Measurements from ENCODE around the gene CYTH1.

CYTH1 gene

DNA sequence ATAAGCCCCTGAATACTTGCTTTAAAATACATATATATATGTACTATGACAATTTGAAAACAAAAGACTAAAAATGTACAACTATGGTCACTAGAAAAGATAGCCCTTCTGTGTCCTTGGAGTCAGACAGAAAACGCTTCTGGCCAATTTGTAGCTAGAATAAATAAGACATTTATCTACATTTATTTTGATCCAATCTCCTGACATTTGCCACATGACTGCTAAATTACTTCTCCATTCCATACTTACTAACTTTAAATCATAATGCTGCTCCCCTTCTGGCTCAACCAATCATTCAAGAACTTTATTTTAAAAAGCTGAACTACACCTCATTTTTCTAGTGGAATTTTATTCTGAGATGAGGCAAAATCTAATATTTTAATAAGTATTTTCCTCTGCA lies 65.8 kb downstream of the CYTH1 start:
- no peak for DNase-seq (ENCODE audit: low read depth in 2 of 2)

DNA sequence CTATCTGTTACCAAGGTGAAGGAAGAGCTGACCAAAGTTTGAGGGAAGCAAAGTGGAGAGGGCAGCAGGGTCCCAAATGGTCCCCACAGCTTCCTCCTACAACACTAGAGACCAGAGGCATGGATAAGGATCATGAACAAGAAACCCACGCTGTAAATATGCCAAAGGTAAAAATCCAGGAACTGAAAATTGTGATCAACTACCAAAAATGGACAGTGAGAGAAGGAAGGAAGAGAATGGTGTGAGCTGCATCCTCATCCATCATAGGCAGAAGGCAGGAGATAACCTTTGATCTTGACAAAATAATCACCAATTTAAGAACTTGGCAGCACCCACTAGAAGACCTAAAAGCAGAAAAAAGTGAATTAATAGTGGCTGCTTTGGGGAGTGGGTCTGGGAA lies 66.2 kb downstream of the CYTH1 start:
- DNase-seq (ENCODE audit: low read depth in 2 of 2): no peak

DNA sequence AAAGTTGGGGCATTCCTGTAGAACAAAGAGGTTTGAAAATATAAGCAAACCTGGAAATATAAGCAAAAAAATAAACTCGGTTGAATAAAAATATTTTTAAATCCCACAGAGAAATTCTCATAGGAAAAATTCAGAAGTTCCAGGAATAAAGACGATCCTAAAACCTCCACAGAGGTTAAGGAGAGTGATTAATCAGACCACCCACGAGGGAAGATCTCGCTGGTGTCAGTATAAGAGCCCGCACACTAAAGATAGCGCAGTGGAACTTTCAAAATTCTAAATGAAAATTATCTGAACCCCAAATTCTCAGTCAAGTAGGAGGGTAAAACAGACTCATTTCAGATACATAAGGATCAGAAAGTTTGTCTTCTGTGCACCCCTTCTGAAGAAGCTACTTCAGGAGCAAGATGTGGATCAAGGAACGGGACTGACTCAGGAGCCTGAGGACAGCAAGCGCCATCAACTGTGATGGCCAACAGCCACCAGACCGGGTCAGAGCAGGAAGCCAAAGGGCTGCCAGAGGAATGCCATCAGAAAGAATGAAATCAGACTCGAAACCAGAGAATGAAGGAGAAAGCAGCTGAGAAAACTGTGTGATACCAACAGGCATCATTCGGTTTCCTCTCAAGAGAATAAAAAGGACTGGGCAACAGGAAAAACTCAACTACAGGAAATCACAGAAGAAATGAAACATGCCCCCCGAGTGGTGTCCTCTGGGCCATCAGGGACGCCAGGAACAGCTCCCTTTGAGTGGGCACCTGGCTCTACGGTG lies 66.9 kb downstream of the CYTH1 start:
- DNase-seq (ENCODE audit: low read depth in 2 of 2): no peak

DNA sequence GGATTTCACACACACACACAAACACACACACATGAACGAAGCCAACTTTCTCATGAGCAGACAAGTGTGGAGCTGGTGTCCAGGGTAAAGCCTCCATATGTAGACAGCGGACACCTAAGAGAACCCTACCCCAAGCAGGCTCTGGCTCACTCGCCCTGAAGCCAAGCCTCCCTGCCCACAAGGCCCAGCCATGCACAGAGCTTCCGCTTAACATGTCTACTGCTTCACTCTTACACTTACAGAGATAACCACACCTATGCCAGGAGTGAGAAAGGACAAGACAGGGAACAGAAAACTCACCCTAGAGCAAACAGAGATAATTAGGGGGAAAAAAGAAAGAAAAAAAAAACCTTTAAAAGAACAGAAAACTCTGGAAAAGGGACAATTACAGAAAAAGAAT lies 67.5 kb downstream of the CYTH1 start:
- DNase-seq (ENCODE audit: low read depth in 2 of 2): no peak

DNA sequence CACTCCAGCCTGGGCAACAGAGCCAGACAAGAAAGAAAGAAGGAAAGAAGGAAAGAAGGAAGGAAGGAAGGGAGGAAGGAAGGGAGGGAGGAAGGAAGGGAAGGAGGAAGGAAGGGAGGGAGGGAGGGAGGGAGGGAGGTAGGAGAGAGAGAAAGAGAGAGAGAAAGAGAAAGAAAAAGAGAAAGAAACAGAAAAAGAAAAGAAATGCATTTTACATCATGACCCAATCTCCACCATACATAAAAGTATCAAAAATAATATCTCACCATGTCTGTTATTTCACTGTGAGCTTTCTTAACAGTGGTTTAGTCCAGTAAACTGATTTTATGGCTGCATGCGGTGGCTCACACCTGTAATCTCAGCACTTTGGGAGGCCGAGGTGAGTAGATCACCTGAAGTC lies 70.0 kb downstream of the CYTH1 start:
- DNase-seq (ENCODE audit: low read depth in 2 of 2): no peak

DNA sequence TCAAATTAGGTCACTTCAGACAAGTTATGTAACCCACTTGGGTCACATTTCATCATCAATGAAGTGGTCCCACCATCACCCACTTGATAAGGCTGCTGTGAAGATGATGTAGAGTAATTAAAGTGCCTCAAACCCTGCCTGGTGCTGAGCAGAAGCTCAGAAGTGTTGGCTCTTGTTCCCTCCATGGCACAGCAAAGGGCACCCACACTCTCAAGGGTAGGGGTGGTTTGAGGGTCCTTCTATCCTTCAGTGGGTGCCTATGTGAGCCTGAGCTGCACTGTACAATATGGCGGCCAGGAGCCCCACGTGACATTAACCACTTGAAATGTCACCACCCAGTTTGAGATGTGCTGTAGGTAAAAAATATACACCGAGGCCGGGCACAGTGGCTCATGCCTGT lies 71.5 kb downstream of the CYTH1 start:
- DNase-seq (ENCODE audit: low read depth in 2 of 2): no peak

DNA sequence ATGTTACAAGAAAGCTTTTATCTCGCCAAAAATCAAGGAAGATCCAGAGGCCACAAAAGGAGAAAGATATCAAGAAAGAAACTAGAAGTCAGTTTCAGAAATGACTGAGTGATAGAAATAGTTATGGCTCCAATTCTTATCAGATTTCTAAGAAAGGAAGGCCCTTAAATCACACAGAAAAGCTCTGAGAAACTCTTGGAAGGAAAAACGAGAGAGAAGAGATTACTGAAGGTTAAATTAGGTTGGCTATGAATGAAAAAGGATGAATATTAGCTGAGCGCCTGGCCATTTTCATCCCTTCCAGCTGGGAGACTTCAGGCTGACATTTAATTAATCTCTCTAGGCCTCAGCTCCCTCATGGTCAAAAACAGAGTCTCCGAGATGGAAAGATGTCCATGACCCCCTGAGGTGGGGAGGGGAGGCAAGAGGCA lies 72.3 kb downstream of the CYTH1 start:
- no peak for DNase-seq (ENCODE audit: low read depth in 2 of 2)

DNA sequence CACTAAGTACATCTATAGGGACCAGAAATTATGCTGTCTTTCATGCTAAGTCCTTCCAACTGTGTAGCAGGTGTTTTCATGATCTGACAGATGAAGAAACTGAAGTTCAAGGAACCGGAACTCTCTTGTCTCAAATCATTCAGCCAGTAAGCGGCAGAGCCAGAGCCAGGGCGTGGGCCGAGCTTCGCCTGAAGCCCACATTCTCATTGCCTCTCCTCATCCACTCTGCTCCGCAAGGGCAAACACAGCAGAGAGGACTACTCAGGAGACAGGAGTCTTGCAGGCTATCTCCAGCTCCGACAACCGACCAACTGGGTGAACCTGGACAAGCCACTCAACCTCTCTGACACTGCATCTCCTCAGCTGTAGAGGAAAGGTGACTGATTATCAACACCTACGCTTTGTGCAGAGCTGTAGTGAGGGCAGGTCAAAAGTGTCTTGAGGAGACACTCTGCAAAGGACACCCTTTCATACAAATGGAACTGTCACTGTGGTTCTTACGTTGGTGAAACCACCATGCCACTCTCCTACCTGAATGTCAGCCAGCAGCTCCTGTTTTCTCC lies 72.9 kb downstream of the CYTH1 start:
- no peak for DNase-seq (ENCODE audit: low read depth in 2 of 2)

DNA sequence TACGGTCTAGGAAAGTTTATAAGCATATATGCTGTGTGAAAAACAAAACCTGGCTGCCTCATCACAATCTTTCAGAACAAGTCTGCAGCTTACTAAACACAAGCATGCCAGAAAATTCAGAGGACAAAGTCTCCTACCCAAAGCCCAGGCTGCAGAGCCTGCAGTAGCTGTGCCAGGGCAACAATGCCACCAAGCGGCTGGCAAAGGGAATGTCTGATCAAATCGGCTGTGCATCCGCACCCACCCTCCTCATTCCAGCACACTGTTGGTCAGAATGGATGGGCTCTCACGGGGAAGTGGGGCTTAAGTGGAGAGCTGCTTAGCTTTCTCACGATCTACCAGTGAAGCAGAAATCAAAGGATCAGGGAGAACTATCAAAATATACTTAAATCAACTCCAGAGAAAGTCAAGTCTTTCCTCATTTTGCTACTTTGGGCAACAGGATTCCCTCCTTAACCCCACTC lies 73.5 kb downstream of the CYTH1 start:
- DNase-seq (ENCODE audit: low read depth in 2 of 2): peak; percentile 27 to 41

DNA sequence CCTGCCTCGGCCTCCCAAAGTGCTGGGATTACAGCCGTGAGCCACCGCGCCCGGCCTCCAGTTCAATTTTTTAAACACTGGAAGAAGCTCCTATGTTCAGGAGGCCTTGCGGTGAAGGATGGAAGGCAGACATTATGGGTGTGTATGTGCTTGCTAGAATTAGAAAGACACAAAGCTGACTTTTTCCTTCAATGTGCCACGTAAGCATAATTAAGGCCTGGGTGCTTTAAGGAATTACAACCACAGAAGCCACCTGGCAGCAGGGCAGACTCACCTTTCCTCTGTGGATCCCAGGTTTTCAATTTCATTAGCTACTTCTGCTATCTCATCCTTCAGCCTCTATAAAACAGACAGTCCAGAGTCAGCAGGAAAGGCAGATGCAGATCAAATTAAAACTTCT lies 74.2 kb downstream of the CYTH1 start:
- no peak for DNase-seq (ENCODE audit: low read depth in 2 of 2)

DNA sequence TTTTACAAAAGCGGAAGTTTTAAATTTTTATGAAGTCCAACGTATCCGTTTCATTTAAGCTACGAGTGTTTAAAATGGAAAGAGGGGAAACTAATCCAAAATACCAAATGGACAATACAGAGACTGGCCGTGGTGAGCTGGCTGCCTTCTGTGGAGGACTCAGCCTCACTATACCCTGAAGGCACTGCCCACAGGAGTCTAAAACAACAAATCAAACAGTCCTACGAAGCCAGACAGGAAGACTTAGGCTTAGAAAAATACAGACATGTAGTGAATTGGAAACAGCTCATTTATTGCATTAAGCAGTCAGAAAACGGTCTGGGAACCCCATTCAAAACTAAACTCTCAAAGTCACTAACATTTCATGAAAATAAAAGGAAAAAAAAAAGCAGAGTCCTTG lies 75.1 kb downstream of the CYTH1 start:
- no peak for DNase-seq (ENCODE audit: low read depth in 2 of 2)

DNA sequence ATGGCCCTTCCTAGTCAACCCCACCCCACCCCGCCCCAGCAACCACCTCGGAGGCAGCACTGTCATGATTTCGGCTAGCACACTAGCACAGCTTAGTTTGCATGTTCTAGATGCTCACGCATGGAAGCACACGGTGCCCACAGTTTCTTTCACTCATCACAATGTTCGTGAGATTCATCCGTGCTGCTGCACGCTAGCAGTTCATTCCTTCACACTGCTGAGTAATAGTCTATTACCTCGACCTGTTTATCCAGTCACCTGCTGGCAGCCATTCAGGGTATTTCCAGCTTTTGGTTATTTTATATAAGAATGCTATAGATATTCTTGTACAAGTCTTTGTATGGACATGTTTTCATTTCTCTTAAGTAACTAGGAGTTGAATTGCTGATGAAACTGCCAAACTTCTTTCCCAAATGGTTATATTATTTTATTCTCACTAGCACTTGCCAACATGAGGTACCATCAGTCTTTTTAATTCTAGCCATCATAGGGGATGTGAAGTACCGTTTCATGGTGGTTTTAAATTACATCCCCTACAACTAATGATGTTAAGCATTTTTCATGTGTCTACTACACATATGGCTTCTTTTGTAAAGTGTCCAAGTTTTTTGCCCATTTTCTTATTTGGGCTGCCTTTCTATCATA lies 75.7 kb downstream of the CYTH1 start:
- no peak for DNase-seq (ENCODE audit: low read depth in 2 of 2)

DNA sequence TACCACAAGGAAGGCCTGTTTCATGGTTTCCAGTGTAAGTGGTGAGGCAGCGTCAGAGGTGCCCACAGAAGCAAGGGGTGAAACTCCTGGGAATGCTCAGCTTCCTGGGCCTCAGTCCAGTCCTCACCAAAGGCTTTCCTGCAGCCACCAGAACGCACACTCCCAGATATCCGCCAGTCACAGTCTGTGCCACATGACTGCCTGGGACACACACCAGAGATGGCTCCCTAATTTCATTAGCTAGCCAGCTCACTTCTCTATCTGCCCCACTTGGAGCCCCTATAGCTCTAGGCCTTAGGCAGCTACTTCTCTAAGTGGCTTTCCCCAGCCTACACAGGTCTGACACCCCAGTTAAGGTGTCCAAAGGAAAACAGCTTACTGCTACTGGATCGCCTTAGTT lies 77.0 kb downstream of the CYTH1 start:
- no peak for DNase-seq (ENCODE audit: low read depth in 2 of 2)

DNA sequence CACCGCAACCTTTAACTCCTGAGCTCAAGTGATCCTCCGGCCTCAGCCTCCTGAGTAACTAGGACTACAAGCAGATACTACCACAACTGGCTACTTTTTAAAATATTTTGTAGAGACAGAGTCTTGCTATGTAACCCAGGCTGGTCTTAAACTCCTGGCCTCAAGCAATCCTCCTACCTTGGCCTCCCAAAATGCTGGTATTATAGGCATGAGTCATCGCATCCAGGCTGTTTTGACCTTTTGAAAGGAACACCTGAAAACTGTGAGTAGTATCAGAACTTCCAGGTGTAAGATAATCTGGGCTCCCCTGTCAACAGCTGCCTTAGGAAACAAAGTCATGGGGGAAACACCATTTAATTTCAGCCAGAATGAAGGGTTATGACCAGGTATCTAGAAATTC lies 77.5 kb downstream of the CYTH1 start:
- no peak for DNase-seq (ENCODE audit: low read depth in 2 of 2)

DNA sequence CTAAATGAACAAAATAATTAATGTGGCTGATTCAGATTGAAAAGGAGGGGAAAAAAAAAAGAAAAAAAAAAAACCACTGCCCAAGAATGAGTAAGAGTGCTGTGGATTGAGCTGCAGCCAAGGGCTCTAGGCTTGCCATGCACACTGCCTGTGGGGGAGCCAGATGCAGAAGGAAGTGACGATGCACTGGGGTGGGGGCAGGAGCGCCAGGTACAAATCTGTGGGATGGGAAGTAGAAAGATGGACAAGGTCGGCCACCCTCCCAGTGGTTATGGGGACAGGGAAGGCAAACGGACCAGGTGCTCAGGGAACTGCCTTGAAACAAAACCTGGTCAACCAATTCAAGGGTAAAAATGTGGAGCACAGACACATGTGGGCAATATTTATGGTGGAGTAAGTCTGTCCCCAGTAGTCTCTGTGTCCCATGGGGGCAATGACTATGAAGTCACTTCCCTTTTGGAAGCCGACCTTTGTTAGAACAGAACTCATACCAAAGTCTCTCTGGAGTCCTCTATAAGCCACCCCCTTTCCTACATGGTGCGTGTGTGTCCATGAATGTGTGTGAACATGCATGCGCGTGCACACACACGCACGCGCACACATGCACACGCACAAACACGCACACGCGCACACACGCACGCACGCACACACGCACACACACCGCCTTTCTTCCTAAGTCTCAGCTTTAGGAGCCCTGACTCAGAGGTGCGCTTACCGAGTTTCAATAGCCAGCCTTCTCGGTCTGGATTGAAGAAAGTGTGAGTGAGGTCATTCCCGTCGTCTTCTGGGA lies 84.3 kb downstream of the CYTH1 start:
- DNase-seq (ENCODE audit: low read depth in 2 of 2): no peak

DNA sequence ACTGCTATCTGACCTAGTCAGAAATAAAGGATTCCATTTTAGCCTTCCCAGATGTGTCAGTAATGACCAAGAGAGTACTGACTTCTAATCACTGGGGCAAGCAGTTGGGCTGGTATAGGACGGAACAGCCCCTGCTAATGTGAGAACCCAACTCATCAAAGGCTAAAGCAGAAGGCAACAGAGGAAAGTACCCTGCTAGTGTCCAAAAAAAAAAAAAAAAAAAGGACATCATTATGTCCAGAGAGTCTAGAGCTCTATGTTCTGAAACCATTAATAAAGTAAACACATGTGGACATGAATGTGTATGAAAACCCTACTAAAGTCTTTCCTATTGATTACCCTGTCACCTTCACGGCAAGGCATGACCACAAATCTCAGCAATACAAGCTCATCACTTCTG lies 85.0 kb downstream of the CYTH1 start:
- no peak for DNase-seq (ENCODE audit: low read depth in 2 of 2)

DNA sequence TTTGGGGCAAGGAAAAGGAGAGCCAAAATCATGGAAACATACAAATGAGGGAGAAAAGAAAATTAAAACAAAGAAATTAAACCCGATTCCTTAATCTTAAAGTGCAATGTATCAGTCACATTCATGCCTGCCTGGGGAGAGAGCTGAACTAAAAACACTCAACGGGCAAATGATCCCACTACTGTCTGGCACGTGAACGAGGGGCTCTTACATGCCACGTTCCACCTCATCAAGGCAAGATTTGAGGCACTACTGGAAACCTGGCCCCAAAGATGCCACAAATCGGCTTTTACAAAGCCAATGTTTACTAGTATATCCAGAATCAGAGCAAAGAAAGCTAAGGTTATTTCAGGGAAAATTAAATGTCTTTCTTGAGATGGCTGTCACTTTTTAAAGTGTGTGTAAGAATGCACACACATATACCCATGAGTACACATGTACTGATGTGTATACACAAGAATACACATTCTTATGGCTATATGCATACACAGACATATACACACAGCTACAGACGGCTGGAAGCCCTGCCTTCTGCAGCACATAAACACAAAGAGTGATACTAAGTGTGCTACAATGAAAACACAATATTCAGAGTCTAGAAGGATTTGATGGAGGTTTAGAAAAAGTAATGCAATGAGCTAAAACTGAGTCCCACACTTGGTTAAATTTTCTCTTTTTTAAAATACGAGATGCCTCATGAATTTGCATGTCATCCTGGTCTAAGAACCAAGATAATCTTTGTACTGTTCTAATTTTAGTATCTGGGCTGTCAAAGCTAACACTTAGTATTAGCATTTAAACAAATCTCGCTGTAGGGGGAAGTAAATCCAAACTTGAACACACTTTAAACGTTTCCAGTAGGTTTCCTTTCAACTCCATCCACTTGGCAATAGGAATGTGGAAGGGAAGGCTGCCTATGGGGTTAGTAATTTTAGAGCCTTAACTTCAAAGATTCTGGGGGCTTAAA lies 85.8 kb downstream of the CYTH1 start:
- no peak for DNase-seq (ENCODE audit: low read depth in 2 of 2)

DNA sequence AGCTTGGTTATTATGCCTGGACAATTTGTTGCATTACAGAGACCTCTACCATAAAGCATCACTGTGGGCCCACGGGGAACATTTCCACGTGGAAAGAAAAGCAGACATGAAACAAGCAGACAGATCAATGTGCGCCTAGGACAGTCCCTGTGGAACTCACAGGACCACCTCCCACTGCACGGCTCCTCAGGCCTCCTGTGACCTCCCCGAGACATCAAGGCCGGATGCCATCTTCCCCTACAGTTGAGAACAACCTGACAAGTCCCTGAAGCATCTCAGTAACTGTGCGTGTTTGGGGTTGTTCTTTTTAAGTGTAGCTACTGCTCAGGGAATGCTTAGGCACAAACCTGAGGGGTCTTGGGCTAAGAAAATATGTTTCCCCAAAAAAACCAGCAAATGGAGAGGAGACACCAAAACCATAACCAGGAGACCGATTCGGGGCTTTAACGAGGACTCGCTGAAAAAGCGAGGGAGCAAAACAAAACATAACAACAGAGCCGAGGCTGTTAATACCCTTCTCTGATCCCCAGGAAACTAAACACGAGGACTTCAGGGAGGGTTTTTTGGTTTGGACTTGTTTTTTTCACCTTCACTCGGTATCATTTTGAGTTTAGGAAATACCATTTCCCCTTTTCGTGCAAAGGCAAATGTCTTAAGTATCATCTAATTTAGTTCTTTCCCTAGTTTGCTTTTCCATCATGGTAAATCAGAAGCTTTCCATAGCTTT lies 87.1 kb downstream of the CYTH1 start:
- DNase-seq (ENCODE audit: low read depth in 2 of 2): no peak

DNA sequence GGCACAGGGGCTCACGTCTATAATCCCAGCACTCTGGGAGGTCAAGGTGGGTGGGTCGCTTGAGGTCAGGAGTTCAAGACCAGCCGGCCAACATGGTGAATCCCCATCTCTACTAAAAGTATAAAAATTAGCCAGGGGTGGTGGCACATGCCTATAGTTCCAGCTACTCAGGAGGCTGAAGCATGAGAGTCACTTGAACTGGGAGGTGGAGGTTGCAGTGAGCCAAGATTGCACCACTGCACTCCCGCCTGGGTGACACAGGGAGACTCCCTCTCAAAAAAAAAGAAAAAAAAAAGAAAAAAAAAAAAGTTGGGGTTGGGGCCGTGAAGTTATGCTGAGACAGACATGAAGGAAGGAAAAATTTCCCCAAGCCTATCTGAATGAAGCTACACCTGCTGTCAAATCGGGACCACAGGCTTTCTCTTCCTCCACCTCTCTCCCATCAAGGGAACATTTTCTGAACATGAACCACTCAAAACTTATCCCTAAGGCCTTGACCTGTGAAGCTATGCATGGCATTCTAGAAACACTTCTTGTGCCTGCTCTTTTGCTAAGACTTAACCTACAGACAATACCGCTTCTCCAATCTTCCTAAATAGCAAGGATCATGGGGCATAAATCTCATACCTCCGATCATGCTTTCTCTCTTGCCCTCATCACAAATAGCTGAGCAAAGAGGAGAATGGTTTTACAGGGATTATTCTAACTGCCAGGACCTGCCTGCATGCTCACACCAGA lies 88.6 kb downstream of the CYTH1 start:
- DNase-seq (ENCODE audit: low read depth in 2 of 2): no peak

DNA sequence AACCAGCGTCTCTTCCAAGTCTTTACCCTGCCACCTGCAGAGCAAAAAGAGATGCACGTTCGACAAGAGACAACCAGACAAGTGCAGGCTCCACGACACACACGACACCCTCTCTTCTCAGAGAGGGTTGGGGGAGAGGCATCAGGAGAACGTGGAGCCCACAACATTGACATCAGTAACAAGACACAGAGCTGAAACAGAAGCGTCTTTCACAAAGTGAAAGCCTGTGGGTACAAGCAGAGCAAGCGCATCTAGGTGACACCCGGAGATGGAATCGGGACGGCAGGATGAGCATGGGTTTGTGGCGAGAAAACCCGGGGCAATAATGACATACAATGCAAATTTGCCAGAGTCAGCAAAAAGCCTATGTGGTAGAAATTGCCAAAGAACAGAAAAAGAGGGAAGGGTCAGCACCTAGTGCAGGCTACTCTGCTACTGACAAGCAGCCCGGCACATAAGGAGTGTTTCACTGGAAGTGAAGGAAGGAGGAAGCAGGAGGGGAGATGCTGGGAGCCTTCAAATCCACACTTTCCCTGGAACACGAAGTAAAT lies 89.5 kb downstream of the CYTH1 start:
- no peak for DNase-seq (ENCODE audit: low read depth in 2 of 2)
